ENCODE results near the gene DOK6.

DOK6 gene

GRCh38 chr18:69539404-69539803 lies 138.7 kb downstream of the DOK6 start:
- in situ Hi-C loops (cut with MboI; ENCODE audit: low pct_unique_long_range_greater_than_20kb, low sequenced_read_pairs, unreplicated experiment), result no loop called here
- TF ChIP-seq CTCF (IDR thresholded peaks at IDR 0.05; ENCODE audit: extremely low read depth, insufficient read depth, missing control alignments), result no peak
- no peak for DNase-seq (ENCODE audit: low spot score)

GRCh38 chr18:69556228-69556627 lies 155.5 kb downstream of the DOK6 start:
- no peak for DNase-seq (ENCODE audit: low spot score)
- no peak for TF ChIP-seq CTCF (IDR thresholded peaks at IDR 0.05; ENCODE audit: extremely low read depth, insufficient read depth, missing control alignments)
- in situ Hi-C loops (cut with MboI; ENCODE audit: low pct_unique_long_range_greater_than_20kb, low sequenced_read_pairs, unreplicated experiment), result no loop called here

GRCh38 chr18:69557282-69557681 lies 156.6 kb downstream of the DOK6 start:
- no peak for DNase-seq (ENCODE audit: low spot score)

GRCh38 chr18:69558052-69558451 lies 157.4 kb downstream of the DOK6 start:
- TF ChIP-seq CTCF (IDR thresholded peaks at IDR 0.05; ENCODE audit: extremely low read depth, insufficient read depth, missing control alignments), result no peak
- in situ Hi-C loops (cut with MboI; ENCODE audit: low pct_unique_long_range_greater_than_20kb, low sequenced_read_pairs, unreplicated experiment), result no loop called here
- DNase-seq (ENCODE audit: low spot score), result no peak

More at GRCh38 chr18:69557282-69557681, 156.6 kb downstream of the DOK6 start:
- no peak for TF ChIP-seq CTCF (IDR thresholded peaks at IDR 0.05; ENCODE audit: extremely low read depth, insufficient read depth, missing control alignments)
- in situ Hi-C loops (cut with MboI; ENCODE audit: low pct_unique_long_range_greater_than_20kb, low sequenced_read_pairs, unreplicated experiment), result no loop called here

GRCh38 chr18:69559604-69560003 lies 158.9 kb downstream of the DOK6 start:
- no peak for TF ChIP-seq CTCF (IDR thresholded peaks at IDR 0.05; ENCODE audit: extremely low read depth, insufficient read depth, missing control alignments)
- no peak for DNase-seq (ENCODE audit: low spot score)
- in situ Hi-C loops (cut with MboI; ENCODE audit: low pct_unique_long_range_greater_than_20kb, low sequenced_read_pairs, unreplicated experiment), result no loop called here

GRCh38 chr18:69564602-69565001 lies 163.9 kb downstream of the DOK6 start:
- in situ Hi-C loops (cut with MboI; ENCODE audit: low pct_unique_long_range_greater_than_20kb, low sequenced_read_pairs, unreplicated experiment), result no loop called here
- no peak for DNase-seq (ENCODE audit: low spot score)

More at GRCh38 chr18:69564602-69565001, 163.9 kb downstream of the DOK6 start:
- TF ChIP-seq CTCF (IDR thresholded peaks at IDR 0.05; ENCODE audit: extremely low read depth, insufficient read depth, missing control alignments), result no peak

All from GM13977 (cell line).